OCI-LY1 (cell line): ENCODE data around the gene TRIO.

ENCODE experiments used
- CTCF ChIP-seq: fragments of 200-600 bp; sonication (generic), shearing (Covaris generic); IDR thresholded peaks from 2 replicates; pipeline ENCODE4 v1.5.1; 2017; ENCODE audit warnings: mild to moderate bottlenecking, antibody characterized with exemption, low read length, moderate library complexity, mixed read lengths
- EZH2 ChIP-seq: fragments of 200-600 bp; sonication (generic), shearing (Covaris generic); IDR thresholded peaks from 2 replicates; pipeline ENCODE4 v1.8.0; 2017; ENCODE audit warnings: borderline replicate concordance, mixed run types, mild to moderate bottlenecking, antibody characterized with exemption, low read length, moderate library complexity, mixed read lengths

GRCh38 chr5:14142202-14142826 is 828 bp upstream of the TRIO start:
- TF ChIP-seq CTCF (no peak), EZH2 (no peak)
